ENCODE data around the gene CFAP43. TPM values are rescaled to one million over a fixed set of nuclear protein-coding genes. Genes with fewer than 3 reads are reported as not detected.

Gene CFAP43
- total and polyA plus RNA-seq, 8 donors: under 0.01 to 2.0 (median 0.25) TPM; not detected in 3

DNA sequence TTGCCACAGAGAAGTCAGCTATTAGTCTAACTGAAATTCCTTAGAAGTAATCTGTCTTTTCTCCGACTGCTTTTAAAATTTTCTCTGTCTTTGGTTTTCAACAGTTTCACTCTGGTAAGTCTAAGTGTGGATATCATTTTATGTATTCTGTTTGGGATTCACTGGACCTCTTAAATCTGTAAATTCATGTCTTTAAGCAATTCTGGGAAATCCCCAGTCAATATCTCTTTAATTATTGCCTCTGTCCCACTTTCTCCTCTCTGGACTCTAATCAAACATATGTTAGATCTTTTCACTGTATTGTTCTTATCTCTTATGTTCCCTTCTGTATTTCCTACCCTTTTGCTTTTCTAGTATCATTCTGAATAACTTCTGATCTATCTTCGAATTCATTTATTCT, 29.9 kb downstream of the CFAP43 start:
- H3K4me3 ChIP-seq: no peak overlapping the region
- DNase-seq: no peak
- intact Hi-C loops (cut with DNase I; ENCODE audit: low total_unique reads): loop anchor here (10.0 kb wide), 1 partner anchor 157 kb away; no protein-coding TSS in a partner anchor
- no peak overlapping the region for H3K27ac ChIP-seq
- no peaks in the 10 kb centered on the region for H3K27me3 ChIP-seq
- H3K4me1 ChIP-seq: peaks cover 0 to 5% (median 2%) of the 10 kb centered on the region in 4 donors
- TF ChIP-seq POLR2A (IDR thresholded peaks at IDR 0.05) (no peak), EP300 (IDR thresholded peaks at IDR 0.05) (no peak), POLR2AphosphoS5 (IDR thresholded peaks at IDR 0.05) (no peak)
- TF ChIP-seq, protein P1, sequence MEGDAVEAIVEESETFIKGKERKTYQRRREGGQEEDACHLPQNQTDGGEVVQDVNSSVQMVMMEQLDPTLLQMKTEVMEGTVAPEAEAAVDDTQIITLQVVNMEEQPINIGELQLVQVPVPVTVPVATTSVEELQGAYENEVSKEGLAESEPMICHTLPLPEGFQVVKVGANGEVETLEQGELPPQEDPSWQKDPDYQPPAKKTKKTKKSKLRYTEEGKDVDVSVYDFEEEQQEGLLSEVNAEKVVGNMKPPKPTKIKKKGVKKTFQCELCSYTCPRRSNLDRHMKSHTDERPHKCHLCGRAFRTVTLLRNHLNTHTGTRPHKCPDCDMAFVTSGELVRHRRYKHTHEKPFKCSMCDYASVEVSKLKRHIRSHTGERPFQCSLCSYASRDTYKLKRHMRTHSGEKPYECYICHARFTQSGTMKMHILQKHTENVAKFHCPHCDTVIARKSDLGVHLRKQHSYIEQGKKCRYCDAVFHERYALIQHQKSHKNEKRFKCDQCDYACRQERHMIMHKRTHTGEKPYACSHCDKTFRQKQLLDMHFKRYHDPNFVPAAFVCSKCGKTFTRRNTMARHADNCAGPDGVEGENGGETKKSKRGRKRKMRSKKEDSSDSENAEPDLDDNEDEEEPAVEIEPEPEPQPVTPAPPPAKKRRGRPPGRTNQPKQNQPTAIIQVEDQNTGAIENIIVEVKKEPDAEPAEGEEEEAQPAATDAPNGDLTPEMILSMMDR (IDR thresholded peaks at IDR 0.05): no peak
- H3K9me3 ChIP-seq: no peaks in the 10 kb centered on the region
- no peaks in the 10 kb centered on the region for H3K36me3 ChIP-seq
- 95 to 97% (median 95%) methylated on average over 2 of the region's 2 CpGs for WGBS, 5 donors

DNA sequence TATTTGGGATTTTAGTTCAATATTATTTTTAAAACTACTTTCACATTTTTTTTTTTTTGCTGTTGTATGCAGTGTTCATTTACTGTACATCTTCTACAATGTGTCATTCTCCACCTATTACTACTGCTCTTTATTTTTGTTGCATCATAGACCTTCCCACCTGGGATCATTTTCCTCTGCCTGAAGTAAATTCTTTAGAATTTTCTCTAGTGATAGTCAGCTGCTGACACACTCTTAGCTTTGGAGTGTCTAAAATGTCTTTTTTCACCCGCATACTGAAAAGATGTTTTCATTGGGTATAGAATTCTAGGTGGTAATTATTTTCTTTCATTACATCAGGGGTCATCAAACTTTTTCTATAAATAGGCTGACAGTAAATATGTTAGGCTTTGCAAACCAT, 30.5 kb downstream of the CFAP43 start:
- TF ChIP-seq POLR2A (IDR thresholded peaks at IDR 0.05) (no peak), POLR2AphosphoS5 (IDR thresholded peaks at IDR 0.05) (no peak), EP300 (IDR thresholded peaks at IDR 0.05) (no peak)
- TF ChIP-seq, protein P1 (IDR thresholded peaks at IDR 0.05): no peak
- intact Hi-C loops (cut with DNase I; ENCODE audit: low total_unique reads): loop anchor here (10.0 kb wide), 1 partner anchor 157 kb away; no protein-coding TSS in a partner anchor
- Histone ChIP-seq H3K9me3 (no peaks in the 10 kb centered on the region), H3K27me3 (no peaks in the 10 kb centered on the region), H3K4me3 (no peak overlapping the region), H3K27ac (no peak overlapping the region), H3K36me3 (no peaks in the 10 kb centered on the region), H3K4me1 (peaks cover 0 to 5% (median 2%) of the 10 kb centered on the region in 4 donors)
- no peak for DNase-seq
- 95 to 100% (median 98%) methylated on average over 1 of the region's 1 CpG for WGBS, 5 donors

GRCh38 chr10:104199567-104199966, 32.6 kb downstream of the CFAP43 start:
- Histone ChIP-seq H3K36me3 (no peaks in the 10 kb centered on the region), H3K27me3 (no peaks in the 10 kb centered on the region), H3K4me3 (no peak overlapping the region), H3K4me1 (peaks cover 0 to 5% (median 2%) of the 10 kb centered on the region in 4 donors), H3K9me3 (no peaks in the 10 kb centered on the region), H3K27ac (no peak overlapping the region)
- 35 to 63% (median 51%) methylated on average over 2 of the region's 2 CpGs for WGBS, 5 donors
- DNase-seq: peak in 1 of 2 donors; percentile 47
- intact Hi-C loops (cut with DNase I; ENCODE audit: low total_unique reads): no loop called here
- TF ChIP-seq, protein P1 (IDR thresholded peaks at IDR 0.05): no peak
- TF ChIP-seq POLR2AphosphoS5 (IDR thresholded peaks at IDR 0.05): no peak
- no peak for TF ChIP-seq POLR2A (IDR thresholded peaks at IDR 0.05)
- TF ChIP-seq EP300 (IDR thresholded peaks at IDR 0.05): no peak

- intact Hi-C loops (cut with DNase I; ENCODE audit: low total_unique reads): no loop called here
- whole genome bisulfite sequencing, 5 donors: 31 to 47% (median 39%) methylated on average over 2 of the region's 2 CpGs
- DNase-seq: peak in 1 of 2 donors; percentile 67
These were observed 34.8 kb downstream of the CFAP43 start for GRCh38 chr10:104197364-104197763.

More at GRCh38 chr10:104197364-104197763, 34.8 kb downstream of the CFAP43 start:
- no peak overlapping the region for H3K27ac ChIP-seq
- no peaks in the 10 kb centered on the region for H3K27me3 ChIP-seq
- H3K4me1 ChIP-seq: peaks cover 0 to 5% (median 2%) of the 10 kb centered on the region in 4 donors
- TF ChIP-seq, protein P1 (IDR thresholded peaks at IDR 0.05): peak in 1 of 7 experiments; percentile 11
- TF ChIP-seq POLR2A (IDR thresholded peaks at IDR 0.05) (no peak), EP300 (IDR thresholded peaks at IDR 0.05) (no peak)
- H3K4me3 ChIP-seq: no peak overlapping the region
- no peaks in the 10 kb centered on the region for H3K36me3 ChIP-seq
- H3K9me3 ChIP-seq: no peaks in the 10 kb centered on the region
